Neural progenitor cell (in vitro differentiated cells): ENCODE measurements around the gene ZNF329.

ENCODE experiments used
- EZH2phosphoT487 ChIP-seq: fragments of 200-600 bp; sonication (generic); IDR thresholded peaks from 2 replicates; pipeline ENCODE4 v1.6.1; 2017; ENCODE audit warnings: antibody characterized with exemption
- TF ChIP-seq, protein P1 (sequence below): fragments of 200-600 bp; sonication (generic); IDR thresholded peaks from 2 replicates; pipeline ENCODE4 v1.5.1; 2017; ENCODE audit warnings: antibody characterized with exemption, mild to moderate bottlenecking

DNA sequence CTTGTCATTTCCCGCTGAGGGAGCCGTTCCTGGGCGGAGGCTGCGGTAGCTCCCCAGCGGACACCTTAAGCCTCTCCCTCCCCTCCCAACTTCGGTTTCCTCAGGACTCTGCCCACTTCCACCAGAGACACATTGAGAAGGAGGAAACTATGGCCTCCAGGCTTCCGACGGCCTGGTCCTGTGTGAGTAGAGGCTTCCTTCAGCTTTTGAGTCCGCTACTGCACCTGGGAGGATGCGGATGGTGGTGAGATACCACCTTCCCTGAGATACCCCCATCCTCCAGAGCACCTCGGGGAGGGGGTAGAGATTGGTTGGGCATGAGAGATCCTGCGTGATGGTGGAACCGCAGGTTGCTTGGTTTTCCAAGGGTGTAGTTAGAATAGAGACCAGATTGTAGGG is 33.2 kb upstream of the ZNF329 start:
- TF ChIP-seq, protein P1, sequence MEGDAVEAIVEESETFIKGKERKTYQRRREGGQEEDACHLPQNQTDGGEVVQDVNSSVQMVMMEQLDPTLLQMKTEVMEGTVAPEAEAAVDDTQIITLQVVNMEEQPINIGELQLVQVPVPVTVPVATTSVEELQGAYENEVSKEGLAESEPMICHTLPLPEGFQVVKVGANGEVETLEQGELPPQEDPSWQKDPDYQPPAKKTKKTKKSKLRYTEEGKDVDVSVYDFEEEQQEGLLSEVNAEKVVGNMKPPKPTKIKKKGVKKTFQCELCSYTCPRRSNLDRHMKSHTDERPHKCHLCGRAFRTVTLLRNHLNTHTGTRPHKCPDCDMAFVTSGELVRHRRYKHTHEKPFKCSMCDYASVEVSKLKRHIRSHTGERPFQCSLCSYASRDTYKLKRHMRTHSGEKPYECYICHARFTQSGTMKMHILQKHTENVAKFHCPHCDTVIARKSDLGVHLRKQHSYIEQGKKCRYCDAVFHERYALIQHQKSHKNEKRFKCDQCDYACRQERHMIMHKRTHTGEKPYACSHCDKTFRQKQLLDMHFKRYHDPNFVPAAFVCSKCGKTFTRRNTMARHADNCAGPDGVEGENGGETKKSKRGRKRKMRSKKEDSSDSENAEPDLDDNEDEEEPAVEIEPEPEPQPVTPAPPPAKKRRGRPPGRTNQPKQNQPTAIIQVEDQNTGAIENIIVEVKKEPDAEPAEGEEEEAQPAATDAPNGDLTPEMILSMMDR = no peak
- no peak for TF ChIP-seq EZH2phosphoT487
